ENCODE results near the gene AKT2.

The AKT2 gene

DNA sequence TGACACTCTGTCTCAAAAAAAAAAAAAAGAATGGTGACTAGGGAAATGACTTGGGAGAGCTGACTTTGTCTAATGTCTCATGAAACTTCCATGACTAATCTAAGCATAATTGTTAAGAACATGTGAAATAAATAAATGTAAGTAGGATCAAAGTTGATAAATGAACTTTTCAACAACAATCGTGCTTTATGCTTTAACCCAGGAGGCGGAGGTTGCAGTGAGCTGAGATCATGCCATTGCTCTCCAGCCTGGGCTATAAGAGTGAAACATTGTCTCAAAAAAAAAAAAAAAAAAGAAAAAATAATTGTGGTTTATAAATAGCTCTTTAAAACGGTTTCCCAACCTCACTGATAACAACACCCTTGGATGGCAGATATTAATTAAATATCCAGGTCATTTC is 12.9 kb upstream of the AKT2 start:
- no peak for DNase-seq

GRCh38 chr19:40294560-40294959 is 9.4 kb upstream of the AKT2 start:
- DNase-seq: no peak

- DNase-seq: no peak
These were observed 1.9 kb upstream of the AKT2 start for GRCh38 chr19:40286971-40287421.

DNA sequence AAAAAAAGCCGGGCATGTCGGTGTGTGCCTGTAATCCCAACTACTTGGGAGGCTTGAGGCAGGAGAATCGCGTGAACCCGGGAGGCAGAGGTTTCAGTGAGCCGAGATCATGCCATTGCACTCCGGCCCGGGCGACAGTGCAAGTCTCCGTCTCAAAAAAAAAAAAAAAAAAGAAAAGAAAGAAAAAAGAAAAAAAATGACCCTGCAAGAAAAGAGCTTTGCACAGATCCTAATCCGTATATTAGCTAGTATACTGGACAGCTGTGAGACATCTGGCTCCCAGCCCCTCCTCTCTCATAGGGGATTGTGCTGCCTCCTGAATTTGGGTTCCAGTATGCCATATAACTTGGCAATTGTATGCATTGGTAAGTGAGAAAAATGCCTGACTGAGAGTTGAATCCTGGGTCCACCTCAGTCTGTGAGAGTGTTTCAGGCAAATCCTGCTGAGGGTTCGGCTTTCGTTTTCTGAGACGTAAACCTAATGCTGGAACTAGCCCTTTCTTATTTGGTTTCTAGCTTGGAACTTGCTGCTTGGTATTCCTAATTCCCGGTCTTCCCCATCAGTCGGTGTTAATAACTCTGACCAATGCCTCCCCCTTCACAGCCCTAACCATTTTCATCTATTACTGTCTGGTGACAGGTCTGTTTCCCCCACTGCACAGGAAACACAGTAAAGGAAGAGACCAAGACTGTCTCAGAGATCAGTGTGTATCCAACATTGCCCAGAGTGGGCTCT is 1.3 kb upstream of the AKT2 start:
- no peak for DNase-seq

DNA sequence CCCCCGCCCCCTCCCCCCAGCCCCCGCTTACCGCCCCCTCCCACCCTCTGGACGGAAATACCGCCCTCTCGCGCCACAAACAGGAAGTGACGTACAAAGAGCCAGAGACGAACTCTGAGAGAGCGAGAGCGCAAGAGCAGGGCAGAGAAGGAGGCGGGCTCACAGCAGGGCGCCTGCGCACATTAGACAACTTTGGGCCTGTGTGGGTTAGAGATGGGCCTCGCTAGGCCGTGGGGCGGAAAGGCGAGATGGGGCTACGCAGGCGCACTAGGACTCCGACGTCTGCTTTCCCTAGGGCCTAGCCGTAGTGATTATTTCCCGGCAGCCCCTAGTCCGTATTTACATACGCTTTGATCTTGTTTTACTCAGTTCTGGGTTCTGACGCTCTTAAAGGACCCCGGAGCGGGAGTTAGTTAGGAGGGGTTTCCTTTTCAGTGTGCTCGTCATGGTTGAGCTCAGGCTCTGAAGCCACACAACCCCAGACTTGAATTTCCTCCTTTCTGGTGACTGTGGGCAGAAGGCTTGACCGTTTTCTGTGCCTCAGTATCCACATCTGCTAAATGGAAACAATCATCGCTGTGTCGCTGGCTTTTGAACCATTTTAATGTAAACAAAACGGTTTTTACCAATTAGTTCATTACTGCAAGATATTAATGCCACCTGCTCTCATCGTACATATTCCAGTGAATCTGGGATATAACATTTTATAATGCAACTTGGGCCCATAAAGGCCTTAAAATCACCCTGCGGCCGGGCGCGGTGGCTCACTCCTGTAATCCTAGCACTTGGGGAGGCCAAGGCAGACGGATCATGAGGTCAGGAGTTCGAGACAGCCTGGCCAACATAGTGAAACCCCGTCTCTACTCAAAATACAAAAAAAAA is 449 bp upstream of the AKT2 start:
- DNase-seq: peak; percentile 99

GRCh38 chr19:40284251-40284500 is 969 bp downstream of the AKT2 start:
- no peak for DNase-seq

DNA sequence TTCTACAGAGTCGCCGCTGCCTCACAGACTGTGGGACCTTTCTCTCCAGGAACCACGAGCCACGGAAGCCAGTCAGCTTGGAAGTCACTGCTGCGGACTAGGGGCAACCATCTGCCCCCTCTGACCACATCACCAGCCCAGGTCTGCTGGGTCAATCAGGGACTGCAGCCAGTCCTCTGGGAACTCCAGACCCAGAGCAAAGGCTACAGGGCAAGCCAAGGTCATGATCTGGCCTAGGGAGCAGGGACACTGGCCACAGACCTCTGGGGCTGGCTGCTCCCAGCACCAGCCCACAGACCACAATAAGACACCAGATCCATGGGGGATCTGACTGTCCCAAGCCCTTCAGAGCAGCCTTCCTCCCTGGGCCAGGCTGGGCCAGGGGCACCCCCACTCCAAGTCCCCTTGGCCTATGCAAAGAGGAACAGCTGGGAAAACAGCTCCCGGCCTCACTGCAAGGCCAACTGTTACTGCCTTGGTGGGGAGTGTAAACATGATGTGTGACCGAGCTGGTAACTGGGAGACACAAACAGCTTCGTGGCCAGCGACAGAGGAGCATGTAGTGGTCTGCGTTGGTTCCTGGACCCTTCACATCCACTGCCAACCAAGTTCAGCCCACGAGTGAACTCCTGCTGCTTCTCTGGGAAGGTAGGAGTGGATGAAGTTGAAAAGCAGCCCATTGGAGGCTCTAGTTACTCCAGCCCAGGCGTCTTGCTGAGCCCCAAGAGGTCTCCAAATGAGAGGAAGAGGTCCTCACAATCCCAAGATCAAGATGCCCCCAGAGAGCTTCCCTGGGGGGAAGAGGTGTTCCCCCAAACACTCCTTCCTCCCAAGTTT is 1.5 kb downstream of the AKT2 start:
- DNase-seq: no peak

DNA sequence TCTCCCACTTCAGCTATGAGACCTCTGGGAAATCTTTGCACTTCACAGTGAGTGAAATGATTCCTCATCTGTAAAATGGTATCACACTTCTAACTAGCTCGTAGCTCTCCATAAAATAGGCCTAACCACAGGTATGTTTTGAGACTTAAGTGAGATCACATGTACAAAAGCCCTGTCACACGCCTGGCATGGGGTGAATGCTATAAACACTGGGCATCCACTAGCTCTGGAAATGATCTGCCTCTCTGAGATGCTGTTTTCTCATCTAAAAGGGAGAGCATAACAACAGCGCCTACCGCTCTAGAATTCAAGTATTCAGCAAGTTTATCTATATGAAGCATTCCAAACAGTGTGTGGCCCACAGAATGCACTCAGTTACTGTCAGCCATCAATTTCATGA is 2.2 kb downstream of the AKT2 start:
- DNase-seq: no peak

DNA sequence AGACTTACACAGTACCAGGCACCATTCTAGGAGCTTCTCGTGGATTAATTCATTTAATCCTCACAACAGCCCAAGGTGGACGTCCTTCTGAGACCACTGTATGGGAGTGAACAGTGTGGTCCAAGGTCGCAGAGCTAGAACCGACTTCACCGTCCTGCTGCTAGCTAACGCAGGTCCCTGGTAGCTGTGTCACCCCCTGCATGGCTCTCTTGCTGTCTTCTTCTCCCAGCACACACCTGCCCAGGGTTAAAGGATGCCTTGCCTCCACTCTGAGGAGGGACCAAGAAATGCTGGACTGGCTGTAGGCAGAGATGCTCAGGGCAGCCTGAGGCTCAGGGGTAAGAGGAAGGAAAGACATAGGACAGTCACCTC is 3.0 kb downstream of the AKT2 start:
- no peak for DNase-seq

GRCh38 chr19:40281381-40282208 is 3.5 kb downstream of the AKT2 start:
- DNase-seq: no peak

DNA sequence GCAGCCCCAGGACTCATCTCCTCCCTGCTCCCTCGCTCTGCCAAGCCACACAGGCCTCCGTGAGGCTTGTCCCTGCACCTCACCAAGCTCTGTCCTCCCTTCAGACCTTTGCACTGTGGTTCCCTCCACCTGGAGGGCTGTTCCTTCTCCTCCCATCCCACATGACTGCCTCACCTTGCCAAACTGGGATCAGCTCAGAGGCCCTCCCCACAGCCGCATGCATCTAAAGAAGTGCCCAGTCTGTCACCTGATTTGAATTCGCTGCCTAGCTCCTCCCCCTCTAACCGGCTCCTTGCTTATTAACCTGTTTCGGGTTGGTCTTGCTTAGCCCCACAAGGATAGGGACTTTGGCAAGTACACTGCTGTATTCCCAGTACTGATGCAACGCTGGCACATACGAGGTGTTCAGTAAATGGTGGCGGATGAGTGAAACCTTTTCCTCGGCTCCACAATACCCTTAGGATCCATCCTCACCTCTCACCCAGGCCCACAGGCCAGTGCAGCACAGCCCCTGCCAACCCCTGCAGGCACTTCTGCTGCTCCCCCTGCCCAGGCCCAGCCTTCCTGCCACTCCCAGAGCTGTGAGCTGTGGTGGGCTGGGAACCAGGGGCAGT is 4.4 kb downstream of the AKT2 start:
- DNase-seq: no peak

GRCh38 chr19:40279761-40280607 is 5.2 kb downstream of the AKT2 start:
- DNase-seq: no peak

DNA sequence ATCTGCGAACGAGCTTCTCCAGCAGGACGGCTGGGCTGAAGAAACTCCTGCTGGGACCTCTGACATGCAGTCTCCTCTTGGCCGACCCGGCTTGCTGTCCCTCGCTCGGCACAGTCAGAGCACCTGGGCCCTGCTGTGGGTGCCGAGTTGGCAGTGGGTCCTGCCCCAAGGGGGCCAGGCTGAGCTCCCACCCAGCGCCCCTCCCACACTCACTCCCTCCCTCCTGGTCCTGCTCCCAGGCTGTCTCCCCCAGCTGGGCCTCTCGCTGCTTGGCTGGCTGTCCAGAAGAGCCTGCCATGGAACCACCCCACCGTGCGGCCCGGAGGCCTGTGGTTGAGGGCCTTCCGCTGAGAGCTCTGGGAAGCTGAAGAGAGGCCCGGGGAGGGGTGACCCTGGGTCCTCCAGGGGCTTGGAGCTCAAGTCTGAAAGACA is 6.0 kb downstream of the AKT2 start:
- no peak for DNase-seq

GRCh38 chr19:40278361-40279035 is 6.6 kb downstream of the AKT2 start:
- DNase-seq: no peak

- DNase-seq: no peak
These were observed 7.6 kb downstream of the AKT2 start for GRCh38 chr19:40277356-40278059.

- no peak for DNase-seq
These were observed 10.3 kb downstream of the AKT2 start for GRCh38 chr19:40274585-40275544.

- DNase-seq: no peak
These were observed 11.4 kb downstream of the AKT2 start for GRCh38 chr19:40273469-40274360.

DNA sequence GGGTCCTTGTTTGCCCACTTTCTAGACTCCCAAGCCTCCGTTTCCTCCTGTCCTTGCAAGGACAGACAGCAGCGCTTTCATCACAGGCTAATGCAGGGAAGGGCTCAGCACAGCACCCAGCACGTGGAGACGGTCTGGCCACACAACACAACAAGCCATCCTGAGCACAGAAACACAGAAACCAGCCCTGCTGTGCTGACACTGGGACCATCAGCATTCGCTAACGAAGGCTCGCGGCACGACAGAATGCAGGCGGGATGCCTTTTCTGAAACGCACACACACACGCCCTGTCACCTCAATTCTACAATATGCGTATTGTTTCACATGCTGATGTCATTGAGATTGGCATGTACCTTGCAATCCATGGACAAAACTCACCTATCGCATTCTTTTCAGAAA is 12.9 kb downstream of the AKT2 start:
- DNase-seq: no peak

Measured in NCI-H226 (cell line).